Measurements from ENCODE around the gene UHRF2. TPM values are rescaled to one million over a fixed set of nuclear protein-coding genes. Genes with fewer than 3 reads are reported as not detected.
A peak's percentile ranks its signal among the peaks of the same experiment; 100 is the strongest.

UHRF2 gene
- total RNA-seq, 1 experiment from 2014 or later, result 40.6 TPM

DNA sequence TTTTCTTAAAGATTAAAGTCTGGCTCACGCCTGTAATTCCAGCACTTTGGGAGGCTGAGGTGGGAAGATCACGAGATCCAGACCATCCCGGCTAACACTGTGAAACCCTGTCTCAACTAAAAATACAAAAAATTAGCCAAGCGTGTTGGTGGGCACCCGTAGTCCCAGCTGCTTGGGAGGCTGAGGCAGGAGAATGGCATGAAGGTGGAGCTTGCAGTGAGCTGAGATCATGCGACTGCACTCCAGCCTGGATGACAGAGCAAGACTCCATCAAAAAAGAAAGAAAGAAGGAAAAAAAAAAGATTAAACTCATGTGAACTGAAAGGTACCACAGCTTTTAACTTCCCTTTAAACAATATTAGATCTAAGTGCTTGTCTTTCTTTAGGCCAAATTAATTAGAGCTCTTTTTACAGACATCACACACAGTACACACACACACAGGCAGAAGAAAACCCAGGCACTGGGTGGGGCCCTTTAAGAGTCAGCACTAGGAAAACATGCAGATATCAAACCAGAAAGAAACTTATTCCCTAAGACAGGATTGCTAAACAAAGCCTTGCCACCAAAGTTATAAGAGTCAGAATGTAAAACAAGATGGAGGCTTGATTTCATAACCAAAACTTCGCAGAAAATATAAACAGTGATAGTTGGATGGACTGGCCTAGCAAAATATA is 29.3 kb upstream of the UHRF2 start:
- H3K27ac ChIP-seq (ENCODE audit: low read depth, low read length), result no peak overlapping the region
- CTCF ChIA-PET, result no interaction called here
- H3K4me1 ChIP-seq (ENCODE audit: control insufficient read depth in 1 of 2, insufficient read depth in 2 of 2, low read length in 2 of 2), result peaks cover 0 to 8% of the 10 kb centered on the region in 2 experiments; a peak in 1 of 4 replicates
- RAD21 ChIA-PET (ENCODE audit: low non-redundant PET in 1 of 2, low total read pairs in 2 of 2, uncharacterized antibody in 2 of 2, unreplicated experiment in 2 of 2), result no interaction called here
- no peak overlapping the region for H3K4me2 ChIP-seq (ENCODE audit: low read length)
- H3K9me3 ChIP-seq (ENCODE audit: control insufficient read depth in 1 of 2, insufficient read depth in 1 of 2, low read depth in 1 of 2, low read length in 2 of 2), result no peaks in the 10 kb centered on the region
- TF ChIP-seq CBX3 (IDR thresholded peaks at IDR 0.05; ENCODE audit: low read depth), result no peak
- TF ChIP-seq ELF1 (IDR thresholded peaks at IDR 0.05; ENCODE audit: borderline replicate concordance, low read depth), result no peak
- no peak for TF ChIP-seq JUND (IDR thresholded peaks at IDR 0.05)
- TF ChIP-seq POLR2AphosphoS5 (IDR thresholded peaks at IDR 0.05; ENCODE audit: low read depth, low read length), result no peak
- TF ChIP-seq EZH2 (IDR thresholded peaks at IDR 0.05), result no peak
- no peak for TF ChIP-seq FOSL1 (IDR thresholded peaks at IDR 0.05; ENCODE audit: low read depth)
- TF ChIP-seq SIN3A (IDR thresholded peaks at IDR 0.05; ENCODE audit: low read depth), result no peak
- no peak for TF ChIP-seq YY1 (IDR thresholded peaks at IDR 0.05; ENCODE audit: extremely low read depth, insufficient replicate concordance, low read depth, low read length)
- TF ChIP-seq, protein P1, sequence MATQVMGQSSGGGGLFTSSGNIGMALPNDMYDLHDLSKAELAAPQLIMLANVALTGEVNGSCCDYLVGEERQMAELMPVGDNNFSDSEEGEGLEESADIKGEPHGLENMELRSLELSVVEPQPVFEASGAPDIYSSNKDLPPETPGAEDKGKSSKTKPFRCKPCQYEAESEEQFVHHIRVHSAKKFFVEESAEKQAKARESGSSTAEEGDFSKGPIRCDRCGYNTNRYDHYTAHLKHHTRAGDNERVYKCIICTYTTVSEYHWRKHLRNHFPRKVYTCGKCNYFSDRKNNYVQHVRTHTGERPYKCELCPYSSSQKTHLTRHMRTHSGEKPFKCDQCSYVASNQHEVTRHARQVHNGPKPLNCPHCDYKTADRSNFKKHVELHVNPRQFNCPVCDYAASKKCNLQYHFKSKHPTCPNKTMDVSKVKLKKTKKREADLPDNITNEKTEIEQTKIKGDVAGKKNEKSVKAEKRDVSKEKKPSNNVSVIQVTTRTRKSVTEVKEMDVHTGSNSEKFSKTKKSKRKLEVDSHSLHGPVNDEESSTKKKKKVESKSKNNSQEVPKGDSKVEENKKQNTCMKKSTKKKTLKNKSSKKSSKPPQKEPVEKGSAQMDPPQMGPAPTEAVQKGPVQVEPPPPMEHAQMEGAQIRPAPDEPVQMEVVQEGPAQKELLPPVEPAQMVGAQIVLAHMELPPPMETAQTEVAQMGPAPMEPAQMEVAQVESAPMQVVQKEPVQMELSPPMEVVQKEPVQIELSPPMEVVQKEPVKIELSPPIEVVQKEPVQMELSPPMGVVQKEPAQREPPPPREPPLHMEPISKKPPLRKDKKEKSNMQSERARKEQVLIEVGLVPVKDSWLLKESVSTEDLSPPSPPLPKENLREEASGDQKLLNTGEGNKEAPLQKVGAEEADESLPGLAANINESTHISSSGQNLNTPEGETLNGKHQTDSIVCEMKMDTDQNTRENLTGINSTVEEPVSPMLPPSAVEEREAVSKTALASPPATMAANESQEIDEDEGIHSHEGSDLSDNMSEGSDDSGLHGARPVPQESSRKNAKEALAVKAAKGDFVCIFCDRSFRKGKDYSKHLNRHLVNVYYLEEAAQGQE (IDR thresholded peaks at IDR 0.05; ENCODE audit: low read depth), result no peak
- no peak for TF ChIP-seq TCF7L2 (IDR thresholded peaks at IDR 0.05; ENCODE audit: borderline replicate concordance, extremely low read depth, insufficient read depth, insufficient read length)
- TF ChIP-seq SP1 (IDR thresholded peaks at IDR 0.05; ENCODE audit: low read depth), result no peak
- no peak for TF ChIP-seq EZH2phosphoT487 (IDR thresholded peaks at IDR 0.05; ENCODE audit: borderline replicate concordance)
- no peak for TF ChIP-seq ZNF274 (IDR thresholded peaks at IDR 0.05; ENCODE audit: low read depth, low read length)
- TF ChIP-seq, protein P2, sequence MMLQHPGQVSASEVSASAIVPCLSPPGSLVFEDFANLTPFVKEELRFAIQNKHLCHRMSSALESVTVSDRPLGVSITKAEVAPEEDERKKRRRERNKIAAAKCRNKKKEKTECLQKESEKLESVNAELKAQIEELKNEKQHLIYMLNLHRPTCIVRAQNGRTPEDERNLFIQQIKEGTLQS (IDR thresholded peaks at IDR 0.05), result no peak
- TF ChIP-seq MAX (IDR thresholded peaks at IDR 0.05), result no peak
- DNase-seq (ENCODE audit: low read depth, low spot score) (no peak), ATAC-seq (no peak)
- H3K9ac ChIP-seq (ENCODE audit: low read length), result no peak overlapping the region
- H4K20me1 ChIP-seq (ENCODE audit: insufficient read depth), result no peaks in the 10 kb centered on the region
- intact Hi-C loops (cut with micrococcal nuclease), result no loop called here
- BruUV-seq (replicated peaks), result no TSS peak
- no peaks in the 10 kb centered on the region for H3K9me2 ChIP-seq (ENCODE audit: insufficient read depth)
- no peak overlapping the region for H3K4me3 ChIP-seq (replicated peaks in 1 of 2; ENCODE audit: low read depth in 1 of 2, low read length in 2 of 2)
- no peaks in the 10 kb centered on the region for H3K79me2 ChIP-seq (ENCODE audit: insufficient read depth, low read length)
- no peaks in the 10 kb centered on the region for H3K27me3 ChIP-seq (ENCODE audit: insufficient read depth, low read length)
- peak overlapping the region; percentile 22 for H2AFZ ChIP-seq (ENCODE audit: low read depth, low read length, poor library complexity, severe bottlenecking)
- POLR2A ChIA-PET, result no interaction called here
- H3K36me3 ChIP-seq (ENCODE audit: control insufficient read depth in 1 of 2, insufficient read depth in 2 of 2, low read length in 2 of 2), result no peaks in the 10 kb centered on the region
